Measurements from ENCODE around the gene HSP90AA1.

DNA sequence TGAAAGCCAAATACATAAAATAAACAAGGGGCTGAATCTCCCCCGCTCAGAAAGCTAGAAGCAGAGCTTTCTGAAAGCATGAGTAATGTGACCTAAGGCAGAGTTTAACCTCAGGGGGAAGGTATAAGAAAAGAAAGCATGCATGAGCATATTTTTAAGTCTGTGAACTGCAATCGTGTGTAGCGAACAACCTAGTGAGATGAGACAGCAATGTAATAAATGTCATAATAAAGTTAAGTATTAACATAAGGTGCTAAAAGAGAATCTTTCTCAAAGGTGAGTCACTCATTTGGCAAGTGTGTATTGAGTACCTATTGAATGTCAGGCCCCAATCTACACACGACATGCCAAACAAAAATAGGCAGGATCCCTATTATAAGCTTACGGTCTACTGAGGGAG lies 38.7 kb upstream of the HSP90AA1 start:
- no peak for TF ChIP-seq EP300 (IDR thresholded peaks at IDR 0.05)
- TF ChIP-seq CTCF (IDR thresholded peaks at IDR 0.05), result no peak
- no peak for TF ChIP-seq POLR2A (IDR thresholded peaks at IDR 0.05)
- no peak for TF ChIP-seq POLR2AphosphoS5 (IDR thresholded peaks at IDR 0.05)
